HCT116 (cell line): ENCODE results near the gene CLASP2. TPM values are rescaled to one million over a fixed set of nuclear protein-coding genes. Genes with fewer than 3 reads are reported as not detected.

Experiments used
- ATAC-seq: fragments of 200-7000 bp; cut with Tn5 transposase; 2 replicates; pipeline ENCODE4 v1.9.1; 2020; ENCODE audit warnings: mild to moderate bottlenecking, moderate library complexity
- BruUV-seq: library from RNA; stranded (reverse); fragments of 400-500 nt; replicated peaks from 2 replicates; lab custom pipeline; 2021; lab: Mats Ljungman, UMichigan
- CTCF ChIA-PET: fragments of 300-600 bp; sonication (Branson Sonifier 250); formaldehyde crosslinking; loops from one replicate; lab custom pipeline; 2021; ENCODE audit warnings: antibody characterized with exemption; lab: Charles Lee
- POLR2A ChIA-PET: fragments of 300-600, 350-600 bp; sonication (Branson Sonifier 250); formaldehyde crosslinking; loops from one replicate; lab custom pipeline; 2021; ENCODE audit warnings: antibody characterized with exemption; lab: Charles Lee
- RAD21 ChIA-PET, 2 experiments: fragments of 300-600 bp; sonication (Branson Sonifier 250); formaldehyde crosslinking; loops; one replicate each; lab custom pipeline; 2023; ENCODE audit warnings: low total read pairs in 2 of 2; ENCODE audit not compliant: uncharacterized antibody in 2 of 2, unreplicated experiment in 2 of 2, low non-redundant PET in 1 of 2; lab: Charles Lee
- DNase-seq: peaks from one replicate; pipeline ENCODE4 v3.0.0-alpha.2; 2010; ENCODE audit warnings: low read depth, low spot score
- H2AFZ ChIP-seq: fragments of 200-600 bp; shearing (Covaris generic), sonication (generic); 2 replicates; pipeline ENCODE4 v1.6.1; 2017; ENCODE audit warnings: low read depth, mixed run types, mixed read lengths, antibody characterized with exemption, low read length; ENCODE audit not compliant: poor library complexity, severe bottlenecking
- H3K27ac ChIP-seq: 2 replicates; pipeline ENCODE4 v1.5.1; 2012; ENCODE audit warnings: low read depth, low read length
- H3K27me3 ChIP-seq: fragments of 200-600 bp; sonication (generic); 2 replicates; pipeline ENCODE4 v1.6.1; 2016; ENCODE audit warnings: mixed run types, low read length, mixed read lengths; ENCODE audit not compliant: insufficient read depth
- H3K36me3 ChIP-seq, 2 experiments: fragments of 200-500 bp in 1 of 2; fragments of 200-600 bp in 1 of 2; sonication (Bioruptor generic) in 1 of 2; sonication (generic) in 1 of 2; 2 replicates each; pipeline versions ENCODE4 v1.5.1 to v1.6.1; 2014 to 2016; ENCODE audit warnings: low read length in 2 of 2, inconsistent platforms in 1 of 2, mixed read lengths in 1 of 2, mixed run types in 1 of 2; ENCODE audit not compliant: insufficient read depth in 2 of 2, control insufficient read depth in 1 of 2
- H3K4me1 ChIP-seq, 2 experiments: fragments of 200-600 bp in 1 of 2; sonication (generic) in 1 of 2; 2 replicates each; pipeline versions ENCODE4 v1.5.1 to v1.6.1; 2012 to 2017; ENCODE audit warnings: low read length in 2 of 2, inconsistent platforms in 1 of 2, mild to moderate bottlenecking in 1 of 2, mixed read lengths in 1 of 2, mixed run types in 1 of 2, moderate library complexity in 1 of 2; ENCODE audit not compliant: insufficient read depth in 2 of 2, control insufficient read depth in 1 of 2
- H3K4me2 ChIP-seq: fragments of 200-600 bp; sonication (generic); 2 replicates; pipeline ENCODE4 v1.6.1; 2017; ENCODE audit warnings: mixed run types, low read length, mixed read lengths
- H3K4me3 ChIP-seq, 2 experiments: fragments of 200-600 bp in 1 of 2; sonication (generic) in 1 of 2; replicated peaks in 1 of 2; 2 replicates each; pipeline ENCODE4 v1.5.1; 2011 to 2016; ENCODE audit warnings: low read length in 2 of 2, control low read depth in 1 of 2, low read depth in 1 of 2, mild to moderate bottlenecking in 1 of 2, mixed read lengths in 1 of 2, mixed run types in 1 of 2
- H3K79me2 ChIP-seq: fragments of 200-600 bp; sonication (generic); 2 replicates; pipeline ENCODE4 v1.6.1; 2017; ENCODE audit warnings: mild to moderate bottlenecking, mixed run types, low read length, moderate library complexity, mixed read lengths; ENCODE audit not compliant: insufficient read depth
- H3K9ac ChIP-seq: fragments of 200-600 bp; sonication (generic); 2 replicates; pipeline ENCODE4 v1.6.1; 2016; ENCODE audit warnings: low read length, mixed read lengths
- H3K9me2 ChIP-seq: fragments of 200-600 bp; sonication (generic), shearing (Covaris generic); 2 replicates; pipeline ENCODE4 v1.6.1; 2017; ENCODE audit warnings: mixed run types, mild to moderate bottlenecking, moderate library complexity; ENCODE audit not compliant: insufficient read depth
- H3K9me3 ChIP-seq, 2 experiments: fragments of 200-500 bp in 1 of 2; fragments of 200-600 bp in 1 of 2; sonication (Bioruptor generic) in 1 of 2; sonication (generic) in 1 of 2; 2 replicates each; pipeline ENCODE4 v1.6.1; 2014 to 2017; ENCODE audit warnings: low read length in 2 of 2, mixed read lengths in 2 of 2, inconsistent platforms in 1 of 2, low read depth in 1 of 2, mild to moderate bottlenecking in 1 of 2, mixed run types in 1 of 2, moderate library complexity in 1 of 2; ENCODE audit not compliant: control insufficient read depth in 1 of 2, insufficient read depth in 1 of 2
- H4K20me1 ChIP-seq: fragments of 200-600 bp; sonication (generic), shearing (Covaris generic); 2 replicates; pipeline ENCODE4 v1.6.1; 2017; ENCODE audit warnings: mixed run types, mild to moderate bottlenecking, moderate library complexity; ENCODE audit not compliant: insufficient read depth
- ELF1 ChIP-seq: IDR thresholded peaks from 2 replicates; pipeline ENCODE4 v1.6.1; 2012; ENCODE audit warnings: low read depth, borderline replicate concordance
- EZH2 ChIP-seq: fragments of 200-600 bp; sonication (generic); IDR thresholded peaks from 2 replicates; pipeline ENCODE4 v1.6.1; 2017; ENCODE audit warnings: antibody characterized with exemption, mixed run types
- FOSL1 ChIP-seq: IDR thresholded peaks from 2 replicates; pipeline ENCODE4 v1.6.1; 2012; ENCODE audit warnings: low read depth
- POLR2A ChIP-seq: IDR thresholded peaks from 2 replicates; pipeline ENCODE4 v1.7.0; 2011; ENCODE audit warnings: borderline replicate concordance; ENCODE audit not compliant: insufficient read depth, insufficient read length; ENCODE audit errors: extremely low read depth
- POLR2AphosphoS5 ChIP-seq: IDR thresholded peaks from 2 replicates; pipeline ENCODE4 v1.6.1; 2011; ENCODE audit warnings: mild to moderate bottlenecking, low read depth, low read length, moderate library complexity
- RAD21 ChIP-seq: IDR thresholded peaks from 2 replicates; pipeline ENCODE4 v1.6.1; 2012; ENCODE audit warnings: low read depth, mild to moderate bottlenecking
- SIN3A ChIP-seq: IDR thresholded peaks from 2 replicates; pipeline ENCODE4 v1.6.1; 2012; ENCODE audit warnings: low read depth
- SP1 ChIP-seq: IDR thresholded peaks from 2 replicates; pipeline ENCODE4 v1.6.1; 2012; ENCODE audit warnings: low read depth
- TCF7L2 ChIP-seq: IDR thresholded peaks from 2 replicates; pipeline ENCODE4 v1.7.0; 2011; ENCODE audit warnings: borderline replicate concordance, inconsistent platforms; ENCODE audit not compliant: insufficient read depth, insufficient read length; ENCODE audit errors: extremely low read depth
- YY1 ChIP-seq: IDR thresholded peaks from 2 replicates; pipeline ENCODE4 v1.6.1; 2011; ENCODE audit warnings: low read length, low read depth, moderate library complexity, mild to moderate bottlenecking; ENCODE audit not compliant: insufficient replicate concordance; ENCODE audit errors: extremely low read depth
- ZBTB33 ChIP-seq: IDR thresholded peaks from 2 replicates; pipeline ENCODE4 v1.6.1; 2011; ENCODE audit warnings: mild to moderate bottlenecking, low read length, moderate library complexity; ENCODE audit not compliant: insufficient replicate concordance; ENCODE audit errors: extremely low read depth
- intact Hi-C: fragments of 100-400 bp; cut with micrococcal nuclease; formaldehyde crosslinking; loops from 2 replicates; pipeline ENCODE4 v1.10.0; 2022
- total RNA-seq: library from RNA; stranded (reverse); gene quantifications from one replicate; pipeline ENCODE4 v1.2.1, GENCODE V29; 2021; ENCODE audit not compliant: unreplicated experiment
- TF ChIP-seq, protein P1 (sequence below): IDR thresholded peaks from 2 replicates; pipeline ENCODE4 v1.6.1; 2012; ENCODE audit warnings: low read depth
- TF ChIP-seq, protein P2 (sequence below): IDR thresholded peaks from 2 replicates; pipeline ENCODE4 v1.6.1; 2012
- TF ChIP-seq, protein P3 (sequence below), 3 experiments: fragments of 200-600 bp in 1 of 3; sonication (generic) in 1 of 3; IDR thresholded peaks in 2 of 3; conservative IDR thresholded peaks in 1 of 3; 2 replicates each; pipeline ENCODE4 v1.5.1; 2012 to 2017; ENCODE audit warnings: low read depth in 2 of 3, low read length in 2 of 3, antibody characterized with exemption in 1 of 3, borderline replicate concordance in 1 of 3, control low read depth in 1 of 3, mild to moderate bottlenecking in 1 of 3, mixed read lengths in 1 of 3, mixed run types in 1 of 3, moderate library complexity in 1 of 3; ENCODE audit not compliant: insufficient read depth in 1 of 3

Gene CLASP2
- total RNA-seq, 1 experiment from 2014 or later: 36.3 TPM

- ChIA-PET RAD21 (no interaction called here), CTCF (no interaction called here), POLR2A (interaction anchor here (1.2 kb wide), 1 partner anchor 20 kb away, joined by 3 read pairs; the partner anchor contains the start of gene UBP1)
- no peak for DNase-seq
- no peaks in the 10 kb centered on the region; a peak in 2 of 4 replicates for H3K9me3 ChIP-seq
- intact Hi-C loops: no loop called here
- no peak overlapping the region for H3K27ac ChIP-seq
- TF ChIP-seq FOSL1 (no peak), ELF1 (no peak), POLR2AphosphoS5 (no peak), YY1 (no peak), TCF7L2 (no peak), SIN3A (no peak), SP1 (no peak), EZH2 (no peak), ZBTB33 (no peak), POLR2A (no peak), RAD21 (no peak)
- TF ChIP-seq, protein P1, sequence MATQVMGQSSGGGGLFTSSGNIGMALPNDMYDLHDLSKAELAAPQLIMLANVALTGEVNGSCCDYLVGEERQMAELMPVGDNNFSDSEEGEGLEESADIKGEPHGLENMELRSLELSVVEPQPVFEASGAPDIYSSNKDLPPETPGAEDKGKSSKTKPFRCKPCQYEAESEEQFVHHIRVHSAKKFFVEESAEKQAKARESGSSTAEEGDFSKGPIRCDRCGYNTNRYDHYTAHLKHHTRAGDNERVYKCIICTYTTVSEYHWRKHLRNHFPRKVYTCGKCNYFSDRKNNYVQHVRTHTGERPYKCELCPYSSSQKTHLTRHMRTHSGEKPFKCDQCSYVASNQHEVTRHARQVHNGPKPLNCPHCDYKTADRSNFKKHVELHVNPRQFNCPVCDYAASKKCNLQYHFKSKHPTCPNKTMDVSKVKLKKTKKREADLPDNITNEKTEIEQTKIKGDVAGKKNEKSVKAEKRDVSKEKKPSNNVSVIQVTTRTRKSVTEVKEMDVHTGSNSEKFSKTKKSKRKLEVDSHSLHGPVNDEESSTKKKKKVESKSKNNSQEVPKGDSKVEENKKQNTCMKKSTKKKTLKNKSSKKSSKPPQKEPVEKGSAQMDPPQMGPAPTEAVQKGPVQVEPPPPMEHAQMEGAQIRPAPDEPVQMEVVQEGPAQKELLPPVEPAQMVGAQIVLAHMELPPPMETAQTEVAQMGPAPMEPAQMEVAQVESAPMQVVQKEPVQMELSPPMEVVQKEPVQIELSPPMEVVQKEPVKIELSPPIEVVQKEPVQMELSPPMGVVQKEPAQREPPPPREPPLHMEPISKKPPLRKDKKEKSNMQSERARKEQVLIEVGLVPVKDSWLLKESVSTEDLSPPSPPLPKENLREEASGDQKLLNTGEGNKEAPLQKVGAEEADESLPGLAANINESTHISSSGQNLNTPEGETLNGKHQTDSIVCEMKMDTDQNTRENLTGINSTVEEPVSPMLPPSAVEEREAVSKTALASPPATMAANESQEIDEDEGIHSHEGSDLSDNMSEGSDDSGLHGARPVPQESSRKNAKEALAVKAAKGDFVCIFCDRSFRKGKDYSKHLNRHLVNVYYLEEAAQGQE: no peak
- TF ChIP-seq, protein P2, sequence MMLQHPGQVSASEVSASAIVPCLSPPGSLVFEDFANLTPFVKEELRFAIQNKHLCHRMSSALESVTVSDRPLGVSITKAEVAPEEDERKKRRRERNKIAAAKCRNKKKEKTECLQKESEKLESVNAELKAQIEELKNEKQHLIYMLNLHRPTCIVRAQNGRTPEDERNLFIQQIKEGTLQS: no peak
- TF ChIP-seq, protein P3, sequence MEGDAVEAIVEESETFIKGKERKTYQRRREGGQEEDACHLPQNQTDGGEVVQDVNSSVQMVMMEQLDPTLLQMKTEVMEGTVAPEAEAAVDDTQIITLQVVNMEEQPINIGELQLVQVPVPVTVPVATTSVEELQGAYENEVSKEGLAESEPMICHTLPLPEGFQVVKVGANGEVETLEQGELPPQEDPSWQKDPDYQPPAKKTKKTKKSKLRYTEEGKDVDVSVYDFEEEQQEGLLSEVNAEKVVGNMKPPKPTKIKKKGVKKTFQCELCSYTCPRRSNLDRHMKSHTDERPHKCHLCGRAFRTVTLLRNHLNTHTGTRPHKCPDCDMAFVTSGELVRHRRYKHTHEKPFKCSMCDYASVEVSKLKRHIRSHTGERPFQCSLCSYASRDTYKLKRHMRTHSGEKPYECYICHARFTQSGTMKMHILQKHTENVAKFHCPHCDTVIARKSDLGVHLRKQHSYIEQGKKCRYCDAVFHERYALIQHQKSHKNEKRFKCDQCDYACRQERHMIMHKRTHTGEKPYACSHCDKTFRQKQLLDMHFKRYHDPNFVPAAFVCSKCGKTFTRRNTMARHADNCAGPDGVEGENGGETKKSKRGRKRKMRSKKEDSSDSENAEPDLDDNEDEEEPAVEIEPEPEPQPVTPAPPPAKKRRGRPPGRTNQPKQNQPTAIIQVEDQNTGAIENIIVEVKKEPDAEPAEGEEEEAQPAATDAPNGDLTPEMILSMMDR (IDR thresholded peaks at IDR 0.05 in 2 of 3, conservative IDR thresholded peaks at IDR 0.05 in 1 of 3; ENCODE audit: borderline replicate concordance in 1 of 3, insufficient read depth in 1 of 3, low read depth in 2 of 3, low read length in 2 of 3): no peak
- no peaks in the 10 kb centered on the region for H4K20me1 ChIP-seq
- no peaks in the 10 kb centered on the region for H3K9me2 ChIP-seq
- H2AFZ ChIP-seq: no peak overlapping the region
- no peaks in the 10 kb centered on the region for H3K79me2 ChIP-seq
- no TSS peak for BruUV-seq
- H3K4me3 ChIP-seq: no peak overlapping the region
- 0 out of 4 replicates have a peak, but pooled peaks cover 0 to 3% of the 10 kb centered on the region in 2 experiments for H3K36me3 ChIP-seq
- no peaks in the 10 kb centered on the region for H3K27me3 ChIP-seq
- no peak overlapping the region for H3K4me2 ChIP-seq
- H3K4me1 ChIP-seq: no peaks in the 10 kb centered on the region
- no peak overlapping the region for H3K9ac ChIP-seq
- no peak for ATAC-seq
Observed at GRCh38 chr3:33461097-33461496, 257.0 kb downstream of the CLASP2 start.
